GM12892 (cell line): ENCODE data around the gene UTP3.
A peak's percentile ranks its signal among the peaks of the same experiment; 100 is the strongest.
"Not testable (repeated sequence)": the region's sequence is repeated elsewhere in the genome, so short reads cannot be mapped to it uniquely, and the experiment has no call there.

Experiments
- DNase-seq: peaks from one replicate; pipeline ENCODE4 v3.0.0; 2011; ENCODE audit not compliant: insufficient read length
- FAIRE-seq: peaks from 2 replicates; lab custom pipeline; 2011; peaks lifted over from hg19 to GRCh38; lab: Jason Lieb, UNC
- POLR2A ChIP-seq: IDR thresholded peaks from 2 replicates; pipeline ENCODE4 v1.6.1; 2011; ENCODE audit warnings: low read depth, low read length, control low read depth
- POLR2AphosphoS5 ChIP-seq: IDR thresholded peaks from 2 replicates; pipeline ENCODE4 v1.6.1; 2011; ENCODE audit warnings: low read depth, low read length, control low read depth
- TAF1 ChIP-seq: IDR thresholded peaks from 2 replicates; pipeline ENCODE4 v1.6.1; 2011; ENCODE audit warnings: low read depth, mild to moderate bottlenecking, control low read depth, low read length, borderline replicate concordance

Gene UTP3

GRCh38 chr4:70691661-70692060 lies 3.3 kb downstream of the UTP3 start:
- DNase-seq (no peak), FAIRE-seq (no peak)
- TF ChIP-seq POLR2AphosphoS5 (no peak), POLR2A (no peak), TAF1 (no peak)

- not testable (repeated sequence) for FAIRE-seq, DNase-seq
These were observed 6.3 kb downstream of the UTP3 start for GRCh38 chr4:70694633-70695032.

- FAIRE-seq, DNase-seq: not testable (repeated sequence)
These were observed 10.1 kb downstream of the UTP3 start for GRCh38 chr4:70698435-70698834.

- no peak for TF ChIP-seq POLR2AphosphoS5
- no peak for TF ChIP-seq POLR2A
- no peak for TF ChIP-seq TAF1
- DNase-seq (no peak), FAIRE-seq (no peak)
These were observed 12.4 kb downstream of the UTP3 start for GRCh38 chr4:70700712-70701111.

- no peak for FAIRE-seq
- DNase-seq = no peak
- TF ChIP-seq POLR2AphosphoS5 (no peak), POLR2A (no peak), TAF1 (no peak)
These were observed 12.9 kb downstream of the UTP3 start for GRCh38 chr4:70701271-70701670.

- not testable (repeated sequence) for FAIRE-seq
These were observed 14.3 kb downstream of the UTP3 start for GRCh38 chr4:70702592-70702991.

GRCh38 chr4:70703619-70704214 lies 15.4 kb downstream of the UTP3 start:
- TF ChIP-seq POLR2AphosphoS5 (no peak), TAF1 (no peak), POLR2A (no peak)
- FAIRE-seq = peak; percentile 44
- no peak for DNase-seq

More at GRCh38 chr4:70702592-70702991, 14.3 kb downstream of the UTP3 start:
- DNase-seq = not testable (repeated sequence)

- DNase-seq (peak; percentile 61), FAIRE-seq (peak; percentile 85)
- no peak for TF ChIP-seq TAF1
These were observed 16.0 kb downstream of the UTP3 start for GRCh38 chr4:70704215-70704930.

- TF ChIP-seq TAF1 = no peak
- no peak for TF ChIP-seq POLR2A
- no peak for TF ChIP-seq POLR2AphosphoS5
- no peak for DNase-seq
- FAIRE-seq = no peak
These were observed 16.5 kb downstream of the UTP3 start for GRCh38 chr4:70704931-70705182.

GRCh38 chr4:70705183-70706043 lies 17.1 kb downstream of the UTP3 start:
- TF ChIP-seq POLR2A (peak; percentile 23; the same call in 1 of the 2 replicates), POLR2AphosphoS5 (no peak)
- DNase-seq (peak; percentile 67), FAIRE-seq (peak; percentile 62)

- TF ChIP-seq POLR2AphosphoS5 (no peak), POLR2A (no peak), TAF1 (no peak)
- DNase-seq (no peak), FAIRE-seq (no peak)
These were observed 17.7 kb downstream of the UTP3 start for GRCh38 chr4:70706044-70706461.

GRCh38 chr4:70706516-70706915 lies 18.2 kb downstream of the UTP3 start:
- FAIRE-seq = peak; percentile 53
- no peak for DNase-seq
- TF ChIP-seq POLR2A = no peak
- no peak for TF ChIP-seq POLR2AphosphoS5
- TF ChIP-seq TAF1 = no peak
